ENCODE data around the gene TCP11.
A peak's percentile ranks its signal among the peaks of the same experiment; 100 is the strongest.
"Not testable (repeated sequence)": the region's sequence is repeated elsewhere in the genome, so short reads cannot be mapped to it uniquely, and the experiment has no call there.

TCP11 gene

GRCh38 chr6:35120746-35121145, 20.4 kb downstream of the TCP11 start:
- no peak overlapping the region for H3K27ac ChIP-seq
- H2AFZ ChIP-seq (ENCODE audit: low read depth): no peak overlapping the region
- TF ChIP-seq, protein P1, sequence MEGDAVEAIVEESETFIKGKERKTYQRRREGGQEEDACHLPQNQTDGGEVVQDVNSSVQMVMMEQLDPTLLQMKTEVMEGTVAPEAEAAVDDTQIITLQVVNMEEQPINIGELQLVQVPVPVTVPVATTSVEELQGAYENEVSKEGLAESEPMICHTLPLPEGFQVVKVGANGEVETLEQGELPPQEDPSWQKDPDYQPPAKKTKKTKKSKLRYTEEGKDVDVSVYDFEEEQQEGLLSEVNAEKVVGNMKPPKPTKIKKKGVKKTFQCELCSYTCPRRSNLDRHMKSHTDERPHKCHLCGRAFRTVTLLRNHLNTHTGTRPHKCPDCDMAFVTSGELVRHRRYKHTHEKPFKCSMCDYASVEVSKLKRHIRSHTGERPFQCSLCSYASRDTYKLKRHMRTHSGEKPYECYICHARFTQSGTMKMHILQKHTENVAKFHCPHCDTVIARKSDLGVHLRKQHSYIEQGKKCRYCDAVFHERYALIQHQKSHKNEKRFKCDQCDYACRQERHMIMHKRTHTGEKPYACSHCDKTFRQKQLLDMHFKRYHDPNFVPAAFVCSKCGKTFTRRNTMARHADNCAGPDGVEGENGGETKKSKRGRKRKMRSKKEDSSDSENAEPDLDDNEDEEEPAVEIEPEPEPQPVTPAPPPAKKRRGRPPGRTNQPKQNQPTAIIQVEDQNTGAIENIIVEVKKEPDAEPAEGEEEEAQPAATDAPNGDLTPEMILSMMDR (conservative IDR thresholded peaks at IDR 0.05; ENCODE audit: low read depth, low read length): no peak
- H3K4me1 ChIP-seq (ENCODE audit: low read depth, poor library complexity, severe bottlenecking): peaks cover 9% of the 10 kb centered on the region
- no peak overlapping the region for H3K9ac ChIP-seq
- no peak overlapping the region for H3K4me3 ChIP-seq (IDR thresholded peaks at IDR 0.05; ENCODE audit: insufficient read depth, low read depth, low read length)
- H4K20me1 ChIP-seq (ENCODE audit: insufficient read depth): no peaks in the 10 kb centered on the region
- no peaks in the 10 kb centered on the region for H3K36me3 ChIP-seq (ENCODE audit: insufficient read depth)
- no peaks in the 10 kb centered on the region for H3K79me2 ChIP-seq (ENCODE audit: insufficient read depth, low read depth)
- H3K4me2 ChIP-seq: no peak overlapping the region
- H3K27me3 ChIP-seq (ENCODE audit: insufficient read depth, low read depth): no peaks in the 10 kb centered on the region

GRCh38 chr6:35108309-35108885, 32.7 kb downstream of the TCP11 start:
- no peaks in the 10 kb centered on the region for H3K27me3 ChIP-seq (ENCODE audit: insufficient read depth, low read depth)

GRCh38 chr6:35107761-35108160, 33.4 kb downstream of the TCP11 start:
- not testable (repeated sequence) for H4K20me1 ChIP-seq (ENCODE audit: insufficient read depth); H3K4me3 ChIP-seq (IDR thresholded peaks at IDR 0.05; ENCODE audit: insufficient read depth, low read depth, low read length); H3K79me2 ChIP-seq (ENCODE audit: insufficient read depth, low read depth); H3K27me3 ChIP-seq (ENCODE audit: insufficient read depth, low read depth); H3K36me3 ChIP-seq (ENCODE audit: insufficient read depth)
- peaks cover 39% of the 10 kb centered on the region for H3K4me1 ChIP-seq (ENCODE audit: low read depth, poor library complexity, severe bottlenecking)
- H2AFZ ChIP-seq (ENCODE audit: low read depth): peak overlapping the region; percentile 60; the same call in 1 of the 2 replicates
- peak overlapping the region; percentile 75; the same call in 1 of the 2 replicates for H3K9ac ChIP-seq
- peak overlapping the region; percentile 46 for H3K4me2 ChIP-seq
- H3K27ac ChIP-seq: peak overlapping the region; percentile 98

More at GRCh38 chr6:35108309-35108885, 32.7 kb downstream of the TCP11 start:
- H3K4me3 ChIP-seq (IDR thresholded peaks at IDR 0.05; ENCODE audit: insufficient read depth, low read depth, low read length): no peak overlapping the region
- H3K36me3 ChIP-seq (ENCODE audit: insufficient read depth): no peaks in the 10 kb centered on the region
- 0 out of 2 replicates have a peak overlapping the region, but pooled peaks have one; percentile 60 for H2AFZ ChIP-seq (ENCODE audit: low read depth)
- no peak overlapping the region for H3K9ac ChIP-seq
- H3K4me2 ChIP-seq: no peak overlapping the region
- no peaks in the 10 kb centered on the region for H3K79me2 ChIP-seq (ENCODE audit: insufficient read depth, low read depth)
- H3K27ac ChIP-seq: peak overlapping the region; percentile 98; the same call in 1 of the 2 replicates
- H3K4me1 ChIP-seq (ENCODE audit: low read depth, poor library complexity, severe bottlenecking): peaks cover 35% of the 10 kb centered on the region
- no peaks in the 10 kb centered on the region for H4K20me1 ChIP-seq (ENCODE audit: insufficient read depth)
- TF ChIP-seq, protein P1 (conservative IDR thresholded peaks at IDR 0.05; ENCODE audit: low read depth, low read length): no peak

DNA sequence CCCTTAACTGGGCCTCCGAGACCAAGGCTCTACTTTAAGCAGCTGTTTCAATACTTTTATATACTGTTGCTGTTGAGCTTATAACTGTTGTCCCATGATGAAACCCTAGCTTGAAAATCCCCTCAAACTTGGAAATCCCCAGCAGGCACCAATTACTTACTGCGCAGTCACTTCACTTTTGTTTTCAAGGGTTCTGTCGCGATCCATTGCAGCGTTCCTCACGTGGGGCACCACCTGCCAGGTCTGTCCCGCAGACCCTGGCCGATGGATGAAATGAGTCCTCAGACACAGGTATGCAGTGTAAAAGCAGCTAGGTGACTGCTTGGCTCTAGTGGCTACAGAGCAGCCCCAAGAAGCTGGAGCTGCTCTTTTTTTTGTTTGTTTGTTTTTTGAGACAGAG, 33.9 kb downstream of the TCP11 start:
- peak overlapping the region; percentile 75 for H3K9ac ChIP-seq
- not testable (repeated sequence) for H3K27me3 ChIP-seq (ENCODE audit: insufficient read depth, low read depth); H3K79me2 ChIP-seq (ENCODE audit: insufficient read depth, low read depth); H4K20me1 ChIP-seq (ENCODE audit: insufficient read depth); H3K4me3 ChIP-seq (IDR thresholded peaks at IDR 0.05; ENCODE audit: insufficient read depth, low read depth, low read length); H3K36me3 ChIP-seq (ENCODE audit: insufficient read depth)
- peak overlapping the region; percentile 46 for H3K4me2 ChIP-seq
- peaks cover 41% of the 10 kb centered on the region for H3K4me1 ChIP-seq (ENCODE audit: low read depth, poor library complexity, severe bottlenecking)
- H3K27ac ChIP-seq: peak overlapping the region; percentile 98
- peak overlapping the region; percentile 60; the same call in 1 of the 2 replicates for H2AFZ ChIP-seq (ENCODE audit: low read depth)

DNA sequence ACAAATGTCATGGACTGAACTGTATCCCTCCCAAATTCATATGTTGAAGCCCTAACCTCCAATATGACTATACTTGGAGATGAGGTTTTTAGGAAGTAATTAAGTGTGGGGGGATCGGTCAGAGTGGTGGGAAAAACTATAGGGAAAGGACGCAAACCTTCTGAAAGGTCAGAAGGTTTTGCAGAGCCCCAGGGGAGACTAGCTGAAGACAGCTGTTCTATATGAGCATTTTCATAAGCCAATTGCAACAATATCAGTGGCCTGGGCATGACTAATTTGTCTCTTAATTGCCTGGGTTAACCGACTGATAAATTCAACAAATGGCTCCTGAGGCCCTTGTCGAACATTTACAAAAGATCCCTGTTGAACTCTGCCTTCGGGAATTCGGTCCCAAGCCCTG, 35.1 kb downstream of the TCP11 start:
- not testable (repeated sequence) for H3K79me2 ChIP-seq (ENCODE audit: insufficient read depth, low read depth); H3K9ac ChIP-seq; H3K4me3 ChIP-seq (IDR thresholded peaks at IDR 0.05; ENCODE audit: insufficient read depth, low read depth, low read length); H3K27me3 ChIP-seq (ENCODE audit: insufficient read depth, low read depth); H3K36me3 ChIP-seq (ENCODE audit: insufficient read depth); H4K20me1 ChIP-seq (ENCODE audit: insufficient read depth); H2AFZ ChIP-seq (ENCODE audit: low read depth)
- H3K27ac ChIP-seq: peak overlapping the region; percentile 98
- peaks cover 41% of the 10 kb centered on the region for H3K4me1 ChIP-seq (ENCODE audit: low read depth, poor library complexity, severe bottlenecking)
- H3K4me2 ChIP-seq: peak overlapping the region; percentile 46; the same call in 1 of the 2 replicates

- H3K4me1 ChIP-seq (ENCODE audit: low read depth, poor library complexity, severe bottlenecking): peaks cover 41% of the 10 kb centered on the region
- TF ChIP-seq, protein P1 (conservative IDR thresholded peaks at IDR 0.05; ENCODE audit: low read depth, low read length): no peak
- no peaks in the 10 kb centered on the region for H3K27me3 ChIP-seq (ENCODE audit: insufficient read depth, low read depth)
- no peak overlapping the region for H3K27ac ChIP-seq
- no peaks in the 10 kb centered on the region for H3K79me2 ChIP-seq (ENCODE audit: insufficient read depth, low read depth)
- no peak overlapping the region for H3K4me3 ChIP-seq (IDR thresholded peaks at IDR 0.05; ENCODE audit: insufficient read depth, low read depth, low read length)
- no peaks in the 10 kb centered on the region for H4K20me1 ChIP-seq (ENCODE audit: insufficient read depth)
- H3K9ac ChIP-seq: no peak overlapping the region
- H3K36me3 ChIP-seq (ENCODE audit: insufficient read depth): no peaks in the 10 kb centered on the region
- no peak overlapping the region for H2AFZ ChIP-seq (ENCODE audit: low read depth)
- no peak overlapping the region for H3K4me2 ChIP-seq
Observed at GRCh38 chr6:35105078-35105477, 36.1 kb downstream of the TCP11 start.

Measured in KMS-11 (cell line).